ENCODE measurements around the gene SBK1. TPM values are rescaled to one million over a fixed set of nuclear protein-coding genes. Genes with fewer than 3 reads are reported as not detected.

SBK1 gene
- total RNA-seq, 1 donor from 2014 or later = 7.0 TPM

Other genes with a start within 250 kb of the SBK1 start
- gene GSG1L, start 228.8 kb upstream of the SBK1 start, total RNA-seq = not detected in 2 replicates
- 123 and 135 TPM in 2 replicates for gene XPO6, start 80.6 kb upstream of the SBK1 start, total RNA-seq
- gene NPIPB6, start 71.0 kb downstream of the SBK1 start, total RNA-seq = 1.7 TPM in 1 of 2 replicates, not detected in the other
- gene EIF3CL, start 111.3 kb downstream of the SBK1 start, total RNA-seq = 18.2 and 58.5 TPM in 2 replicates
- gene NPIPB7, start 179.8 kb downstream of the SBK1 start, total RNA-seq = not detected in 2 replicates
- gene CLN3, start 199.5 kb downstream of the SBK1 start, total RNA-seq = 23.0 and 26.0 TPM in 2 replicates
- gene APOBR, start 202.1 kb downstream of the SBK1 start, total RNA-seq = not detected in 2 replicates
- gene IL27, start 214.3 kb downstream of the SBK1 start, total RNA-seq = not detected in 2 replicates
- 3.8 and 9.5 TPM in 2 replicates for gene NUPR1, start 246.4 kb downstream of the SBK1 start, total RNA-seq